Breast epithelium (tissue), 3 donors: ENCODE data around the gene GET4.

Source experiments
- CTCF ChIP-seq, 3 donors: fragments of 450-650 bp; IDR thresholded peaks; one replicate each; pipeline ENCODE4 v1.5.1; 2016 to 2017; ENCODE audit warnings: antibody characterized with exemption in 3 of 3, mild to moderate bottlenecking in 3 of 3, moderate library complexity in 3 of 3
- POLR2A ChIP-seq: fragments of 450-650 bp; IDR thresholded peaks from one replicate; pipeline ENCODE4 v1.6.1; 2016; ENCODE audit warnings: antibody characterized with exemption, mild to moderate bottlenecking, moderate library complexity
- POLR2AphosphoS5 ChIP-seq, 3 donors: sonication (generic); formaldehyde crosslinking; IDR thresholded peaks; one replicate each; pipeline ENCODE4 v1.6.1; 2017; ENCODE audit warnings: antibody characterized with exemption in 3 of 3

GRCh38 chr7:833601-834258 is 42.6 kb upstream of the GET4 start:
- TF ChIP-seq CTCF (IDR thresholded peaks at IDR 0.05) (no peak), POLR2A (no peak), POLR2AphosphoS5 (IDR thresholded peaks at IDR 0.05) (no peak)
